Measurements from ENCODE around the gene SLC16A10. TPM values are rescaled to one million over a fixed set of nuclear protein-coding genes. Genes with fewer than 3 reads are reported as not detected.

Gene SLC16A10
- total RNA-seq, 4 donors from 2014 or later: 2.5 to 9.5 (median 9.3) TPM

DNA sequence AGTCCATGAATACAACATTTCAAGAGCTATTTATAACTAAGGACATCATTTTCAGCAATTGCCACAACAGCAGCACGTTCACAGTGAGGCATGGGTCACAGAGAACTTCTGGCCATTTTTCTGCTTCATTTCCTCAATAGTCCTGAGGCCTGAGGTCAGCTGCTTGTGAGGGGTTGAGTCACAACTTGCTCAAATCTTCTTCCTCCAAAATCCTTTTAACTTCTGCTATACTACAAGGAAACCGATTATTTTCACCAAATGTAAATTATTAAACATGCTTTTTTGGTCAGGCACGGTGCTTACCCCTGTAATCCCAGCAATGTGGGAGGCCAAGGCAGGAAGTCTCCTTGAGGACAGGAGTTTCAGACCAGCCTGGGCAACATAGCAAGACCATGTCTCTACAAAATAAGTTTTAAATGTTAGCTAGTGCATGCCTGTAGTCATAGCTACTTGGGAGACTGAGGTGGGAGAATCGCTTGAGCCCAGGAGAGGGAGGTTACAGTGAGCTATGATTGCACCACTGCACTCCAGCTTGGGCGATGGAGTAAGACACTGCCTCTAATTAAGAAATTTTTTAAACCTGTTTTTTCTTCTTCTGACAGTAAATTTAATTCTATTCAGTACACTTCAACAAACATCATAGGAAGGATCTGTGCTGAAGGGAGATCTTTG, 11.1 kb upstream of the SLC16A10 start:
- TF ChIP-seq, protein P1, sequence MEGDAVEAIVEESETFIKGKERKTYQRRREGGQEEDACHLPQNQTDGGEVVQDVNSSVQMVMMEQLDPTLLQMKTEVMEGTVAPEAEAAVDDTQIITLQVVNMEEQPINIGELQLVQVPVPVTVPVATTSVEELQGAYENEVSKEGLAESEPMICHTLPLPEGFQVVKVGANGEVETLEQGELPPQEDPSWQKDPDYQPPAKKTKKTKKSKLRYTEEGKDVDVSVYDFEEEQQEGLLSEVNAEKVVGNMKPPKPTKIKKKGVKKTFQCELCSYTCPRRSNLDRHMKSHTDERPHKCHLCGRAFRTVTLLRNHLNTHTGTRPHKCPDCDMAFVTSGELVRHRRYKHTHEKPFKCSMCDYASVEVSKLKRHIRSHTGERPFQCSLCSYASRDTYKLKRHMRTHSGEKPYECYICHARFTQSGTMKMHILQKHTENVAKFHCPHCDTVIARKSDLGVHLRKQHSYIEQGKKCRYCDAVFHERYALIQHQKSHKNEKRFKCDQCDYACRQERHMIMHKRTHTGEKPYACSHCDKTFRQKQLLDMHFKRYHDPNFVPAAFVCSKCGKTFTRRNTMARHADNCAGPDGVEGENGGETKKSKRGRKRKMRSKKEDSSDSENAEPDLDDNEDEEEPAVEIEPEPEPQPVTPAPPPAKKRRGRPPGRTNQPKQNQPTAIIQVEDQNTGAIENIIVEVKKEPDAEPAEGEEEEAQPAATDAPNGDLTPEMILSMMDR (IDR thresholded peaks at IDR 0.05): no peak
- no peak for TF ChIP-seq POLR2A (IDR thresholded peaks at IDR 0.05)

DNA sequence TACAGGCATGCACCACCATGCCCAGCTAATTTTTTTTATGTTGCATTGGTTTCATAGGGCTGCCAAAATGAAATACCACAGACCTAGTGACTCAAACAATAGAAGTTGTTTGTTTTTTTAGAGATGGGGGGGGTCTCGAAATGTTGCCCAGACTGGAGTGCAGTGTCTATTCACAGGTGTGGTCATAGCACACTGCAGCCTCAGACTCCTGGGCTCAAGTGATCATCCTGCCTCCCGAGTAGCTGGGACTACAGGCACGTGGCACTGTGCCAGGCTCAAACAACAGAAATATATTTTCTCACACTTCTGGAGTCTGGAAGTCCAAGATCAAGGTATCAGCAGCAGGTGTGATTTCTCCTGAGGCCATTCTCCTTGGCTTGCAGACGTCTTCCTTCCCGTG, 6.6 kb upstream of the SLC16A10 start:
- TF ChIP-seq POLR2A (IDR thresholded peaks at IDR 0.05): no peak
- TF ChIP-seq, protein P1 (IDR thresholded peaks at IDR 0.05): no peak
- Histone ChIP-seq H3K9me3 (no peaks in the 10 kb centered on the region), H3K27me3 (no peaks in the 10 kb centered on the region), H3K4me3 (no peak overlapping the region), H3K36me3 (no peaks in the 10 kb centered on the region), H3K27ac (no peak overlapping the region), H3K4me1 (no peaks in the 10 kb centered on the region)
- DNase-seq: no peak

More for the DNA sequence above, 11.1 kb upstream of the SLC16A10 start:
- Histone ChIP-seq H3K36me3 (no peaks in the 10 kb centered on the region), H3K4me1 (no peaks in the 10 kb centered on the region), H3K4me3 (no peak overlapping the region), H3K27me3 (no peaks in the 10 kb centered on the region), H3K27ac (no peak overlapping the region), H3K9me3 (no peaks in the 10 kb centered on the region)
- no peak for DNase-seq

DNA sequence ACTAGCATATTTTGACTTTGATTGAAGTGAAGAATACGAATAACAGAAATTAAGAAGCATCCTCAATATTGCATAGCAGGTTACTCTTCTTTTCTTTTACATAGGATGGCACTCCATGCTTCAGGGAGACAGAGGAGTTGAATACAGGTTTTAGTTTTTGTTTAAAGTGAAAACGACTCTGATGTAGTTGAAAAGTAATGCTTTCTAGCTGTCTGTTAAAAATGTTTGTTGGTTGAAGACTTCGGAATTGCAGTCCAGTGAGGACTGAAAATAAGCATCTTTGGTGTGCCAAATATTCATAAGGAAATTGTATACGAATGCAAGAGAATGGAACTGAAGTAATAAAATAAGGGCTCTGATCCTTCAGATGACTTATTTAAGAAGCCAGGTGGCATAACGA, 618 bp upstream of the SLC16A10 start:
- peak overlapping the region in 3 of 4 donors; percentile 73 to 75 (median 75) for H3K4me3 ChIP-seq
- H3K27ac ChIP-seq: no peak overlapping the region
- peaks cover 0 to 5% (median 0%) of the 10 kb centered on the region in 4 donors for H3K4me1 ChIP-seq
- no peak for DNase-seq
- no peaks in the 10 kb centered on the region for H3K36me3 ChIP-seq
- H3K9me3 ChIP-seq: no peaks in the 10 kb centered on the region
- H3K27me3 ChIP-seq: no peaks in the 10 kb centered on the region
- TF ChIP-seq, protein P1 (IDR thresholded peaks at IDR 0.05): no peak
- TF ChIP-seq POLR2A (IDR thresholded peaks at IDR 0.05): no peak

DNA sequence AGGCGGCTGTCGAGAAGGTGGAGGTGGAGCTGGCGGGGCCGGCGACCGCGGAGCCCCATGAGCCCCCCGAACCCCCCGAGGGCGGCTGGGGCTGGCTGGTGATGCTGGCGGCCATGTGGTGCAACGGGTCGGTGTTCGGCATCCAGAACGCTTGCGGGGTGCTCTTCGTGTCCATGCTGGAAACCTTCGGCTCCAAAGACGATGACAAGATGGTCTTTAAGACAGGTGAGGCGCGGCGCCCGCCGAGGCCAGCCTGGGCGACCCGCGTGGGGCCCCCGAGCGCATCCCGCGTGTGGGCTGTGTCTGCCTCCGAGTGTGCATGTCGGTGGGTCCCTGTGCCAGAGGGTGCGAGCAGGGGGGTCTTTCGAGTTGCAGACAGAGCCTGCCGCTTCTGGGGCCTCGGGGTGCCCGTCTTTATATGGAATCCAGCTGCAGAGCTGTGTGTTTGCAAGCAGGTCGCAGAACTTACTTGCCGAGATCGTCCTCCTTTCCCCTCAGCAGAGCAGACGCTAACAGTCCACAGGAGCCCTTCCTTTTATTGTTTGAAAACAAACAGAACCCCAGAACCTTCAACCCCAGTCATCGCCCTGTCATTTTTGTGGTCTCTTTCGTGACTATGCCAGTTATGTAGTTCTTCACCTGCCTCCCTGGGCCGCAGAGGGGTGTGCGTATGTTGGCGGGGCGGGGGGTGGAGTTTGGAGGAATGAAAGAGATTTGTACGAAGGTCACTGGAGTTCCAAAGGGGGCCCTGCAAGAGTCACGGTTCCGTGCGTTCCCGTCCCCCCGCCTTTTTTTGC, 766 bp downstream of the SLC16A10 start:
- peak overlapping the region in 1 of 4 donors; percentile 52 for H3K27ac ChIP-seq
- H3K4me1 ChIP-seq: peaks cover 0 to 5% (median 0%) of the 10 kb centered on the region in 4 donors
- peak overlapping the region; percentile 49 to 75 (median 74) for H3K4me3 ChIP-seq
- H3K36me3 ChIP-seq: no peaks in the 10 kb centered on the region
- no peaks in the 10 kb centered on the region for H3K9me3 ChIP-seq
- DNase-seq: peak; percentile 40 to 58 (median 53)
- TF ChIP-seq POLR2A (IDR thresholded peaks at IDR 0.05): no peak
- TF ChIP-seq, protein P1 (IDR thresholded peaks at IDR 0.05): no peak
- H3K27me3 ChIP-seq: no peaks in the 10 kb centered on the region

DNA sequence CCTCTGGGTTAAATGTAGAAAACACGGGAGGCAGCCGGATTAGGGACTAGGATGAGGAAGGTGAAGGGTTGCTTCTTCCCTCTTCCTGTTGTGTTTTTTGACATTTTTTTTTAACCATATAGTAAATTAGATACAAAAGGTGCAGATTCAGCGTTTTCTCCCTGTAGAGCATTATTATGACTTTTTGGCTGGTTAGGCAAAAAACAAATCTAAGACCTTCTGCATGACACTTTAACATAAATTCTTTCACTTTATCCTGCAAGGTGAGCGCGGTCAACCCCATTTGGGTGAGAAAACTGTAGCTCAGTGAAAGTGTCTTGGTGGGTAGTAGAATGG, 1.3 kb downstream of the SLC16A10 start:
- Histone ChIP-seq H3K4me3 (peak overlapping the region; percentile 49 to 75 (median 74)), H3K27ac (no peak overlapping the region), H3K4me1 (peaks cover 0 to 5% (median 0%) of the 10 kb centered on the region in 4 donors), H3K36me3 (no peaks in the 10 kb centered on the region), H3K27me3 (no peaks in the 10 kb centered on the region), H3K9me3 (no peaks in the 10 kb centered on the region)
- TF ChIP-seq, protein P1 (IDR thresholded peaks at IDR 0.05): no peak
- TF ChIP-seq POLR2A (IDR thresholded peaks at IDR 0.05): no peak
- DNase-seq: no peak

All from Peyer's patch (tissue), 4 donors.